Suprapubic skin (tissue), 4 donors: ENCODE results near the gene TRPM2. TPM values are rescaled to one million over a fixed set of nuclear protein-coding genes. Genes with fewer than 3 reads are reported as not detected.

Experiments used
- DNase-seq, 2 donors: peaks; one replicate each; pipeline ENCODE4 v3.0.0-alpha.2; 2019; ENCODE audit warnings: low spot score in 2 of 2
- H3K27ac ChIP-seq: fragments of 200-600 bp; sonication (generic); one replicate; pipeline ENCODE4 v1.5.1; 2019
- H3K27me3 ChIP-seq: fragments of 200-600 bp; sonication (generic); one replicate; pipeline ENCODE4 v1.5.1; 2019
- H3K36me3 ChIP-seq: fragments of 200-600 bp; sonication (generic); one replicate; pipeline ENCODE4 v1.5.1; 2019
- H3K4me1 ChIP-seq: fragments of 200-600 bp; sonication (generic); one replicate; pipeline ENCODE4 v1.5.1; 2019
- H3K4me3 ChIP-seq: fragments of 200-600 bp; sonication (generic); one replicate; pipeline ENCODE4 v1.5.1; 2019; ENCODE audit warnings: mild to moderate bottlenecking
- H3K9me3 ChIP-seq: fragments of 200-600 bp; sonication (generic); one replicate; pipeline ENCODE4 v1.5.1; 2019
- CTCF ChIP-seq, 2 donors: fragments of 200-600 bp in 1 of 2; fragments of 450-650 bp in 1 of 2; sonication (generic) in 1 of 2; IDR thresholded peaks; one replicate each; pipeline ENCODE4 v1.5.1; 2016 to 2019; ENCODE audit warnings: antibody characterized with exemption in 2 of 2, mild to moderate bottlenecking in 1 of 2, moderate library complexity in 1 of 2
- EP300 ChIP-seq: sonication (generic); formaldehyde crosslinking; IDR thresholded peaks from one replicate; pipeline ENCODE4 v1.6.1; 2017; ENCODE audit warnings: antibody characterized with exemption
- POLR2A ChIP-seq, 2 donors: fragments of 450-650 bp; IDR thresholded peaks; one replicate each; pipeline ENCODE4 v1.6.1; 2017; ENCODE audit warnings: antibody characterized with exemption in 2 of 2, mild to moderate bottlenecking in 2 of 2, moderate library complexity in 2 of 2
- POLR2AphosphoS5 ChIP-seq, 3 donors: sonication (generic); formaldehyde crosslinking; IDR thresholded peaks; one replicate each; pipeline ENCODE4 v1.6.1; 2017; ENCODE audit warnings: antibody characterized with exemption in 3 of 3
- WGBS: methylation state at CpG from one replicate; pipeline ENCODE4 v1.1.5; 2018; 5-methylcytosine and 5-hydroxymethylcytosine counted together
- total RNA-seq, 4 donors: library from RNA; depleted of rRNA; stranded (reverse); fragments of >200 nt; gene quantifications; one replicate each; pipeline ENCODE4 v1.1.0, GENCODE V29; 2016

TRPM2 gene
- total RNA-seq, 4 donors from 2014 or later = 2.5 to 4.2 (median 3.2) TPM

DNA sequence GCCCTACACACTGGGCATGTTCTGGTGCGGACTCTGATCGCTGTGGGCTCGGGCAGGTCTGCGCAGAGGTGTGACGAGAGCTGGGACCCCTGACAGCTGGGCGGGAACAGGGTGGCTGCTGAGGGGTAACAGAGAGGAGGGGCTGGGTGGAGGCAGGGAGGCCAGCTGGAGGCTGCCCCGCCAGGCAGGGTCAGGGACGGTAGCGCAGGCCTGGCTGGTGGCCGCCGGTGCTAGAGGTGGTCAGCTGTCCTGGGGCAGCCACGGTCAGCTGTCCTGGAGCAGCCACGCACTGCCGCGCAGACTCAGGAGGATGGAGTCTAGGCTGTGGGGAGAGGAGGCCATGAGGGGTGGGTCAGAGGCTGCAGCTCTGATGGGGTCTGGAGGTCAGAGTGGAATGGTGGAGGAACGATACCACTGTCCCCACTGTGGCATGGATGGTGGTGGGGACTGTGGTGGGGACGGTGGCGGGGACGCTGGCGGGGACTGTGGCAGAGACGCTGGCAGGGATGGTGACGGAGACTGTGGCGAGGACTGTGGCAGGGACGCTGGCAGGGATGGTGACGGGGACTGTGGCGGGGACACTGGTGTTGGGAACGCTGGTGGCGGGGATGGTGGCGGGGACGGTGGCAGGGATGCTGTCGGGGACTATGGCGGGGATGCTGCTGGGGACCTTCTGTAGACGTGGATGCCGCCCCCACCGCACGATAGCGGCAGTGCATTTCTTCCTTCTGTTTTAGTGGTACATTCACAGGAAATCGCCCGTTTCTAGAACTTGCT is 80.6 kb downstream of the TRPM2 start:
- peak; percentile 41 to 70 for DNase-seq
- WGBS = 92% methylated on average over 39 of the region's 39 CpGs
- TF ChIP-seq CTCF (IDR thresholded peaks at IDR 0.05) = no peak
- TF ChIP-seq POLR2A (IDR thresholded peaks at IDR 0.05) = no peak
- no peak for TF ChIP-seq EP300
- no peak overlapping the region for H3K4me3 ChIP-seq
- H3K27ac ChIP-seq = no peak overlapping the region
- no peaks in the 10 kb centered on the region for H3K36me3 ChIP-seq
- H3K4me1 ChIP-seq = peaks cover 4% of the 10 kb centered on the region
- H3K9me3 ChIP-seq = peaks cover 12% of the 10 kb centered on the region
- H3K27me3 ChIP-seq = peaks cover 15% of the 10 kb centered on the region

DNA sequence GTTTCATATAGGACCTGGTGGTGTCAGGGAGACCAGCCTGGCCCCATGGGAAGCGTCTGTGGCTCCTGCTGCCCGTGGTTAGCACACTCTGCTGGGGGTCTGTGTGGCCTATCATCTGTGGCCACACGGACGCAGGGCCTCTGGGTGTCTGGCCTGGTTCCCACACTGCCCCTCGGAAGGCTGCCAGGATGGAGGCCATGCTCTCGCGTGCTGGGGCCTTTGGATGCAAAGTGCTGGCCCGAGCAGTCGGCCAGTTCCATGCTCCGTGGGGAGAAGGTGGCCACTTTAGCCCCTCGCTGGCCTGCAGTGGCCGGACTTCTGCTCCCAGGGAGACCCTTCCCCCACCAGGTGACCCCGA is 81.1 kb downstream of the TRPM2 start:
- DNase-seq = peak; percentile 48 to 54
- Histone ChIP-seq H3K4me3 (no peak overlapping the region), H3K36me3 (no peaks in the 10 kb centered on the region), H3K9me3 (peaks cover 10% of the 10 kb centered on the region), H3K27me3 (peaks cover 19% of the 10 kb centered on the region), H3K4me1 (peaks cover 4% of the 10 kb centered on the region), H3K27ac (no peak overlapping the region)
- 62% methylated on average over 2 of the region's 13 CpGs for WGBS
- TF ChIP-seq POLR2AphosphoS5 (IDR thresholded peaks at IDR 0.05) (no peak), POLR2A (IDR thresholded peaks at IDR 0.05) (no peak), EP300 (no peak), CTCF (IDR thresholded peaks at IDR 0.05) (no peak)

DNA sequence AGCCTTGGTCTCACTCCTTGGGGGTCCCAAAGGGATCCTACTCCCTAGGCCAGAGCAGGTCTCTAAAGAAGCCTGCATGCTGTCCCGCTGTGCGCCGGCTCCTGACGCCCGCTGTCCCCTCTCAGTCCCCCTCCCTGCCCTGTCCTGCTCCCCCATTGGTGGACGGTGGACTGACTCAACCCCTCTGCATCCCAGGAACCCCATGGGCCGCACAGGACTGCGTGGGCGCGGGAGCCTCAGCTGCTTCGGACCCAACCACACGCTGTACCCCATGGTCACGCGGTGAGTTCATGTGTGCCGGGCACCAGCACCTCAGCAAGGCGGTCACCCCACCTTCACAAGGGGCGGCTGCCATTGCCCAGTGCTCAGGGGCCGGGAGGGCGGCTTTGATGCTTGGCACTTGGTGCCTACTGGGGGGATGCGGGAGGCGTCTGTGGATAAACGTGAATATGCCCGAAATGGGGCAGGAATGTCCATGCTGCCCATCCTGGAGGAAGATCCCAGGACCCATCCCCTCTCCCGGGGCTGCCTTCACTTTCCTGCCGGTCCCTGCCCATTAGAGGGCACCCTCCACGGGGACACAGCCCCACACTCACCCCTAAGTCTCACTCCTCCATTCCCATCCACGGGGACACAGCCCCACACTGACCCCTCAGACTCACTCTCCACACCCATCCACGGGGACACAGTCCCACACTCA is 81.7 kb downstream of the TRPM2 start:
- 80% methylated on average over 16 of the region's 28 CpGs for WGBS
- Histone ChIP-seq H3K4me3 (no peak overlapping the region), H3K9me3 (peaks cover 5% of the 10 kb centered on the region), H3K27ac (no peak overlapping the region), H3K27me3 (peaks cover 19% of the 10 kb centered on the region), H3K36me3 (no peaks in the 10 kb centered on the region), H3K4me1 (peaks cover 4% of the 10 kb centered on the region)
- no peak for TF ChIP-seq EP300
- TF ChIP-seq POLR2AphosphoS5 (IDR thresholded peaks at IDR 0.05) = no peak
- no peak for TF ChIP-seq CTCF (IDR thresholded peaks at IDR 0.05)
- TF ChIP-seq POLR2A (IDR thresholded peaks at IDR 0.05) = no peak
- peak; percentile 54 to 70 for DNase-seq

- Histone ChIP-seq H3K27ac (no peak overlapping the region), H3K4me1 (peaks cover 4% of the 10 kb centered on the region), H3K9me3 (peaks cover 3% of the 10 kb centered on the region), H3K36me3 (no peaks in the 10 kb centered on the region), H3K4me3 (no peak overlapping the region), H3K27me3 (peaks cover 19% of the 10 kb centered on the region)
- TF ChIP-seq POLR2A (IDR thresholded peaks at IDR 0.05) (no peak), EP300 (no peak), POLR2AphosphoS5 (IDR thresholded peaks at IDR 0.05) (no peak), CTCF (IDR thresholded peaks at IDR 0.05) (no peak)
- WGBS = 97% methylated on average over 7 of the region's 13 CpGs
- DNase-seq = peak; percentile 40 to 71
Measured at GRCh38 chr21:44436111-44436611, 82.7 kb downstream of the TRPM2 start.

DNA sequence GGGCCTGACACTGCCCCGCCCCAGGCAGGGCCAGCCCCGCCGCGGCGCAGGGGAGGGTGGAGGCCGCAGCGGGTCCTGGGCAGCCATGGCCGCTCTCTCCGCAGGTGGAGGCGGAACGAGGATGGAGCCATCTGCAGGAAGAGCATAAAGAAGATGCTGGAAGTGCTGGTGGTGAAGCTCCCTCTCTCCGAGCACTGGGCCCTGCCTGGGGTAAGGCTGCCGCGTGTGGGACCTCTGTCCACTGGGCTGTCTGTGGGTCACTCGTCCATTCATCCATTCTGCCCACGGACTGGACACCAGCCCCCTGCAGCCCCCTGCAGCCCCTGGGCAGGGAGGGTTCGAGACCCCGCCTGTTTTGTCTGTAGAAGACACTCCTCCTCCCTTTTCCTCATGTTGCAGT is 83.5 kb downstream of the TRPM2 start:
- Histone ChIP-seq H3K9me3 (no peaks in the 10 kb centered on the region), H3K27me3 (peaks cover 22% of the 10 kb centered on the region), H3K36me3 (no peaks in the 10 kb centered on the region), H3K4me3 (no peak overlapping the region), H3K27ac (no peak overlapping the region), H3K4me1 (peaks cover 4% of the 10 kb centered on the region)
- WGBS = 88% methylated on average over 17 of the region's 18 CpGs
- DNase-seq = peak; percentile 19 to 57
- no peak for TF ChIP-seq CTCF (IDR thresholded peaks at IDR 0.05)
- TF ChIP-seq POLR2AphosphoS5 (IDR thresholded peaks at IDR 0.05) = no peak
- TF ChIP-seq EP300 = no peak
- no peak for TF ChIP-seq POLR2A (IDR thresholded peaks at IDR 0.05)
